Esophagus squamous epithelium (tissue), 4 donors: ENCODE data around the gene PLOD3.

Experiments used
- CTCF ChIP-seq, 6 experiments: fragments of 450-650 bp in 4 of 6; fragments of 200-600 bp in 2 of 6; sonication (generic) in 2 of 6; IDR thresholded peaks; one replicate each; pipeline ENCODE4 v1.5.1; 2016 to 2019; ENCODE audit warnings: antibody characterized with exemption in 6 of 6, mild to moderate bottlenecking in 4 of 6, moderate library complexity in 4 of 6
- POLR2A ChIP-seq, 4 donors: fragments of 450-650 bp; IDR thresholded peaks; one replicate each; pipeline ENCODE4 v1.6.1; 2017; ENCODE audit warnings: antibody characterized with exemption in 4 of 4, mild to moderate bottlenecking in 4 of 4, moderate library complexity in 3 of 4

GRCh38 chr7:101225650-101226049 is 8.3 kb upstream of the PLOD3 start:
- no peak for TF ChIP-seq CTCF (IDR thresholded peaks at IDR 0.05)
- TF ChIP-seq POLR2A (IDR thresholded peaks at IDR 0.05): no peak
